ENCODE data around the gene PYGB. TPM values are rescaled to one million over a fixed set of nuclear protein-coding genes. Genes with fewer than 3 reads are reported as not detected.

The PYGB gene
- total RNA-seq, 1 experiment from 2014 or later, result 216 TPM

DNA sequence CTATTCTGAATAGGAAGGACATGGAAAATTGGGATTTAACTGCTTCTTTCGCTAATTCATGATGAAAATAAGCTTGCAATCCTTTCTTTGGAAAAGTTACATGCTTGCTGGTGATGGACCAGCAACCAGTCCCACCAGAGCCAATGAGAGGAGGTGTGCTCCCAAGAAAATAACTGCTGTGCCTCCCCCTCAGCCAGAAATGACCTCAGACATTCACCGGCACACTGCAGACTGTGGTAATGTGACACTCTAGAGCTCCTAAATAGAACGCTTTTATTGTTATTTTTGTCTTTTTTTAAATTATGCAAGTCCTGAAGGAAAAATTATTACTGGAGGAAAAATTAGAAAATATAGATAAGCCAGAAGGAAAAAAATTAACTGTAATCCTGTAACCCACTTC is 2.6 kb downstream of the PYGB start:
- intact Hi-C loops (cut with micrococcal nuclease), result loop anchor here (1.0 kb wide), 2 partner anchors 27 to 257 kb away; no protein-coding TSS in a partner anchor
- peaks cover 30% of the 10 kb centered on the region for H3K36me3 ChIP-seq (ENCODE audit: low read depth, low read length)
- TF ChIP-seq EZH2 (IDR thresholded peaks at IDR 0.05; ENCODE audit: low read length, unreplicated experiment) (no peak), EZH2phosphoT487 (IDR thresholded peaks at IDR 0.05; ENCODE audit: borderline replicate concordance, low read length) (no peak)
- TF ChIP-seq, protein P1, sequence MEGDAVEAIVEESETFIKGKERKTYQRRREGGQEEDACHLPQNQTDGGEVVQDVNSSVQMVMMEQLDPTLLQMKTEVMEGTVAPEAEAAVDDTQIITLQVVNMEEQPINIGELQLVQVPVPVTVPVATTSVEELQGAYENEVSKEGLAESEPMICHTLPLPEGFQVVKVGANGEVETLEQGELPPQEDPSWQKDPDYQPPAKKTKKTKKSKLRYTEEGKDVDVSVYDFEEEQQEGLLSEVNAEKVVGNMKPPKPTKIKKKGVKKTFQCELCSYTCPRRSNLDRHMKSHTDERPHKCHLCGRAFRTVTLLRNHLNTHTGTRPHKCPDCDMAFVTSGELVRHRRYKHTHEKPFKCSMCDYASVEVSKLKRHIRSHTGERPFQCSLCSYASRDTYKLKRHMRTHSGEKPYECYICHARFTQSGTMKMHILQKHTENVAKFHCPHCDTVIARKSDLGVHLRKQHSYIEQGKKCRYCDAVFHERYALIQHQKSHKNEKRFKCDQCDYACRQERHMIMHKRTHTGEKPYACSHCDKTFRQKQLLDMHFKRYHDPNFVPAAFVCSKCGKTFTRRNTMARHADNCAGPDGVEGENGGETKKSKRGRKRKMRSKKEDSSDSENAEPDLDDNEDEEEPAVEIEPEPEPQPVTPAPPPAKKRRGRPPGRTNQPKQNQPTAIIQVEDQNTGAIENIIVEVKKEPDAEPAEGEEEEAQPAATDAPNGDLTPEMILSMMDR (conservative IDR thresholded peaks at IDR 0.05; ENCODE audit: low read depth, low read length), result no peak
- no peaks in the 10 kb centered on the region for H3K27me3 ChIP-seq (ENCODE audit: low read length)
- H3K79me2 ChIP-seq (ENCODE audit: low read length), result peaks cover 86% of the 10 kb centered on the region
- peak overlapping the region; percentile 1 for H3K27ac ChIP-seq (ENCODE audit: low read length)
- H4K20me1 ChIP-seq (ENCODE audit: low read length), result peaks cover 57% of the 10 kb centered on the region
- CTCF ChIA-PET, result interaction anchor here (0.5 to 1.1 kb wide), 2 partner anchors 27 to 140 kb away, joined by 3 to 6 read pairs; partner anchors contain the start of gene ABHD12
- no peak overlapping the region for H2AFZ ChIP-seq (ENCODE audit: low read length)
- peak overlapping the region; percentile 92 for H3K4me3 ChIP-seq (ENCODE audit: low read length)
- DNase-seq (peak; percentile 48), ATAC-seq (no peak)
- no TSS peak for BruUV-seq (replicated peaks)
- H3K4me1 ChIP-seq (ENCODE audit: insufficient read depth, low read length), result peaks cover 58% of the 10 kb centered on the region
- H3F3A ChIP-seq (ENCODE audit: low read length, unreplicated experiment), result no peaks in the 10 kb centered on the region
- H3K9me3 ChIP-seq (ENCODE audit: low read length), result no peaks in the 10 kb centered on the region
- POLR2A ChIA-PET (ENCODE audit: unreplicated experiment), result interaction anchor here (0.5 to 0.7 kb wide), 2 partner anchors 16 to 254 kb away, joined by 3 to 4 read pairs; no protein-coding TSS in a partner anchor
- H3K9ac ChIP-seq (ENCODE audit: low read length), result peak overlapping the region; percentile 75
- H3K9me2 ChIP-seq (replicated peaks; ENCODE audit: low read length), result no peaks in the 10 kb centered on the region
- peak overlapping the region; percentile 95 for H3K4me2 ChIP-seq (ENCODE audit: low read length)

DNA sequence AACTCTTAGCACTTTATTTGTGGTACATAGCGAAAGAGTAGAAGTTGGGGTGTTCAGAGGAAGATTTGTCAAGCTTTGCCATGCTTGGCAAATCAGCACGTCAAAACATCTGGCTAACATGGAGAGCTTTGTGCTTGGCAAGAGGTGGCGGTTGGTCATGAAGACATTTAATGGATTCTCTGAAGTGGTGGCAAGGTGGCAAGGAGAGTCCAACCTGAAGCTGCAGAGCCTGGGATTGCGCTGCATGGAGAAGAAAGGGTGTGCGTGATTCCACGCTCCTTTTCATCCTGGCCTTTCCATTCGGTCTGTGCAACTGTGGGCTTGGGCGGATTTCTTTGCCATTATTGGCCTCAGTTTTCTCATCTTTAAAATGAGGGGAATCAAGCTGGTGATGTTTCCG is 3.1 kb downstream of the PYGB start:
- Histone ChIP-seq H3K9ac (ENCODE audit: low read length) (peak overlapping the region; percentile 75; the same call in 1 of the 2 replicates), H3F3A (ENCODE audit: low read length, unreplicated experiment) (no peaks in the 10 kb centered on the region), H3K27ac (ENCODE audit: low read length) (no peak overlapping the region), H3K4me2 (ENCODE audit: low read length) (peak overlapping the region; percentile 95), H3K36me3 (ENCODE audit: low read depth, low read length) (peaks cover 32% of the 10 kb centered on the region), H3K4me3 (ENCODE audit: low read length) (peak overlapping the region; percentile 92), H3K9me2 (replicated peaks; ENCODE audit: low read length) (no peaks in the 10 kb centered on the region), H3K4me1 (ENCODE audit: insufficient read depth, low read length) (peaks cover 52% of the 10 kb centered on the region), H4K20me1 (ENCODE audit: low read length) (peaks cover 59% of the 10 kb centered on the region), H3K27me3 (ENCODE audit: low read length) (no peaks in the 10 kb centered on the region), H3K79me2 (ENCODE audit: low read length) (peaks cover 91% of the 10 kb centered on the region), H2AFZ (ENCODE audit: low read length) (no peak overlapping the region), H3K9me3 (ENCODE audit: low read length) (no peaks in the 10 kb centered on the region)
- ChIA-PET CTCF (interaction anchor here (0.5 to 1.1 kb wide), 2 partner anchors 27 to 140 kb away, joined by 3 to 6 read pairs; partner anchors contain the start of gene ABHD12), POLR2A (ENCODE audit: unreplicated experiment) (no interaction called here)
- DNase-seq (no peak), ATAC-seq (no peak)
- TF ChIP-seq EZH2 (IDR thresholded peaks at IDR 0.05; ENCODE audit: low read length, unreplicated experiment) (no peak), EZH2phosphoT487 (IDR thresholded peaks at IDR 0.05; ENCODE audit: borderline replicate concordance, low read length) (no peak)
- TF ChIP-seq, protein P1 (conservative IDR thresholded peaks at IDR 0.05; ENCODE audit: low read depth, low read length), result no peak
- BruUV-seq (replicated peaks), result no TSS peak
- intact Hi-C loops (cut with micrococcal nuclease), result no loop called here

DNA sequence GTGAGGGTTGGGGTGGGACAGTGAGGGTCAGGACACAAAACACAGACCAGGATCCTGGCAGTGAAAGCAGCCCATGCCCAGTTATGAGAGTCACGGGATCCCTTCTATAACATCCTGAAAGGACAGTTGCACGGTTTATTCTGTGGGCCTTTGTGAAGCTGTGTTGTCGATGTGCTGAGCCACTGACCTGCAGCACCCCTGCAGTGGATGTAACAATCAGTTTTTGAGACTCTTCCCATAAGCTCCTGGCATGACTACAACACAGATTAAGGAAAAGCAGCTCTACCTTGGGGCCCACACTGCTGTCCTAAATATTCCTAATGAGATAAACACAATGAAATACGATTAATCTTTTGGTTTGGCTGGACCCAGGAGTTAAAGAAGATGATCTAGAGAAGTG is 3.7 kb downstream of the PYGB start:
- no peak overlapping the region for H3K27ac ChIP-seq (ENCODE audit: low read length)
- peak overlapping the region; percentile 92 for H3K4me3 ChIP-seq (ENCODE audit: low read length)
- peaks cover 91% of the 10 kb centered on the region for H3K79me2 ChIP-seq (ENCODE audit: low read length)
- peaks cover 33% of the 10 kb centered on the region for H3K36me3 ChIP-seq (ENCODE audit: low read depth, low read length)
- H3F3A ChIP-seq (ENCODE audit: low read length, unreplicated experiment), result no peaks in the 10 kb centered on the region
- ChIA-PET POLR2A (ENCODE audit: unreplicated experiment) (no interaction called here), CTCF (interaction anchor here (0.6 to 1.1 kb wide), 3 partner anchors 12 to 28 kb away, joined by 3 read pairs; no protein-coding TSS in a partner anchor)
- TF ChIP-seq EZH2 (IDR thresholded peaks at IDR 0.05; ENCODE audit: low read length, unreplicated experiment) (no peak), EZH2phosphoT487 (IDR thresholded peaks at IDR 0.05; ENCODE audit: borderline replicate concordance, low read length) (no peak)
- TF ChIP-seq, protein P1 (conservative IDR thresholded peaks at IDR 0.05; ENCODE audit: low read depth, low read length), result no peak
- DNase-seq, result no peak
- peak overlapping the region; percentile 95 for H3K4me2 ChIP-seq (ENCODE audit: low read length)
- H3K9me3 ChIP-seq (ENCODE audit: low read length), result no peaks in the 10 kb centered on the region
- no peak for ATAC-seq
- BruUV-seq (replicated peaks), result no TSS peak
- H3K9ac ChIP-seq (ENCODE audit: low read length), result no peak overlapping the region
- H3K27me3 ChIP-seq (ENCODE audit: low read length), result no peaks in the 10 kb centered on the region
- intact Hi-C loops (cut with micrococcal nuclease), result no loop called here
- peaks cover 65% of the 10 kb centered on the region for H4K20me1 ChIP-seq (ENCODE audit: low read length)
- H2AFZ ChIP-seq (ENCODE audit: low read length), result no peak overlapping the region
- H3K9me2 ChIP-seq (replicated peaks; ENCODE audit: low read length), result no peaks in the 10 kb centered on the region
- peaks cover 47% of the 10 kb centered on the region for H3K4me1 ChIP-seq (ENCODE audit: insufficient read depth, low read length)

Measured in PC-3 (cell line).